ENCODE results near the gene PEX26.
A peak's percentile ranks its signal among the peaks of the same experiment; 100 is the strongest.
"Not testable (repeated sequence)": the region's sequence is repeated elsewhere in the genome, so short reads cannot be mapped to it uniquely, and the experiment has no call there.

The PEX26 gene

DNA sequence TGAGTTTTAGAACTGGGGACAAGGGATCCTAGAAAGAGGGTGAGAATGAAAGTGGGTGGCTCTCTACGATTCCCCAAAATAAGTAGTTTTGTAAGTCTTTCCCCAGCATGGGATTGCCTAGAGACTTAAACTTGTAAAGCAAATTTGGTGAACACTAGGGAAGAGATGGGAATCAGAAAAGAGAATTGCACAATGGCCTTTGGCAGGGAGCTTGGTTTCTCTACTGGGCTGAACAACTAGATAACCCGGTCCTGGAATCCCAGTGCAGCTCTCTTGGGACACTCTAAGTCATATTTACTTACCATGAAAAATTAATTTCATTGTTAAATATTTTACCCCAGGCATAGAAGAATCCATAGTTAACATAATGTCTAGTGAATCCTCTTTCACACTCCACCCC, 55.7 kb downstream of the PEX26 start:
- TF ChIP-seq, protein P1, sequence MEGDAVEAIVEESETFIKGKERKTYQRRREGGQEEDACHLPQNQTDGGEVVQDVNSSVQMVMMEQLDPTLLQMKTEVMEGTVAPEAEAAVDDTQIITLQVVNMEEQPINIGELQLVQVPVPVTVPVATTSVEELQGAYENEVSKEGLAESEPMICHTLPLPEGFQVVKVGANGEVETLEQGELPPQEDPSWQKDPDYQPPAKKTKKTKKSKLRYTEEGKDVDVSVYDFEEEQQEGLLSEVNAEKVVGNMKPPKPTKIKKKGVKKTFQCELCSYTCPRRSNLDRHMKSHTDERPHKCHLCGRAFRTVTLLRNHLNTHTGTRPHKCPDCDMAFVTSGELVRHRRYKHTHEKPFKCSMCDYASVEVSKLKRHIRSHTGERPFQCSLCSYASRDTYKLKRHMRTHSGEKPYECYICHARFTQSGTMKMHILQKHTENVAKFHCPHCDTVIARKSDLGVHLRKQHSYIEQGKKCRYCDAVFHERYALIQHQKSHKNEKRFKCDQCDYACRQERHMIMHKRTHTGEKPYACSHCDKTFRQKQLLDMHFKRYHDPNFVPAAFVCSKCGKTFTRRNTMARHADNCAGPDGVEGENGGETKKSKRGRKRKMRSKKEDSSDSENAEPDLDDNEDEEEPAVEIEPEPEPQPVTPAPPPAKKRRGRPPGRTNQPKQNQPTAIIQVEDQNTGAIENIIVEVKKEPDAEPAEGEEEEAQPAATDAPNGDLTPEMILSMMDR (IDR thresholded peaks at IDR 0.05; ENCODE audit: control insufficient read depth, extremely low read depth, insufficient read depth), result no peak
- DNase-seq (ENCODE audit: low read depth), result peak; percentile 22

DNA sequence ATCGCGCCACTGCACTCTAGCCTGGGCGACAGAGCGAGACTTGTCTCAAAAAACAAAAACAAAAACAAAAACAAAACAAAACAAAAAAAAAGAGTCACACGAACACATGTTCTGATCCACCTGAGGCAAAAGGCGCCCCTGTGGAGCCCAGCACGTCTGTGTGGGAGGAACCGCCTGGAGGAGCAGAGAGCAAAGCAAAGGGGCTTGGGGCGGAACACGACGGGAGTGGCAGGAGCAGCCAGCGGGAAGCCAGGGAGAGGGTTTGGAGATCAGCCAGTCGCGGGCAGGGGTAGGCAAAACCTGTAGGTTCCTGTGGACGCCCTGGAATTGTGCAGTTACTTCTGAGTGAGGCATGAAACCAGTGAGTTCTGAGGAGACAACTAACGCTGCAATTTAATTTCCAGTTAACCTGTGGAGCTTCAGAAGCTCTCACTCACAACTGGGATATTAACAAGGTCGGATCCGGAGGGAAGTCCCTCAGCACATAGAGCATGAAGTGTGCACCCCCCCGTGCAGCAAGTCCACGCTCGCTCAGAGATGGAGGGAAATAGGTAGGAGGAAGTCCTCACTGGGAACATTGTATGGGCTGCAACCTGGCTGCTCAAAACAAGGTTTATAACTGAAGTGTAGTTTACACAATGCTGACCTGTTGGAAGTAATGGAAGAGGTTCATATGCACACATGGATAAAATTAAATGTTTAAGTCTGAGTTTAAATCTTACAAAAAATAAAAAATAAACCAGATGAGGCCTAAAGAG, 59.0 kb downstream of the PEX26 start:
- H3K4me3 ChIP-seq (ENCODE audit: low read depth, low read length), result no peak overlapping the region
- TF ChIP-seq, protein P1 (IDR thresholded peaks at IDR 0.05; ENCODE audit: control insufficient read depth, extremely low read depth, insufficient read depth), result no peak
- DNase-seq (ENCODE audit: low read depth), result no peak

More for the DNA sequence above, 55.7 kb downstream of the PEX26 start:
- no peak overlapping the region for H3K4me3 ChIP-seq (ENCODE audit: low read depth, low read length)

DNA sequence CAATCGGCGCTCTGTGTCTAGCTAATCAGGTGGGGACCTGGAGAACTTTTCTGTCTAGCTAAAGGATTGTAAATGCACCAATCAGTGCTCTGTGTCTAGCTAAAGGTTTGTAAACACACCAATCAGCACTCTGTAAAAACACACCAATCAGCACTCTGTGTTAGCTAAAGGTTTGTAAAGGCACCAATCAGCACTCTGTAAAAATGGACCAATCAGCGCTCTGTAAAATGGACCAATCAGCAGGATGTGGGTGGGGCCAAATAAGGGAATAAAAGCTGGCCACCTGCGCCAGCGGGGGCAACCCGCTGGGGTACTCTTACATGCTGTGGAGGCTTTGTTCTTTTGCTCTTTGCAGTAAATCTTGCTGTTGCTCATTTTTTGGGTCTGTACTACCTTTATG, 63.2 kb downstream of the PEX26 start:
- not testable (repeated sequence) for DNase-seq (ENCODE audit: low read depth); H3K4me3 ChIP-seq (ENCODE audit: low read depth, low read length)

DNA sequence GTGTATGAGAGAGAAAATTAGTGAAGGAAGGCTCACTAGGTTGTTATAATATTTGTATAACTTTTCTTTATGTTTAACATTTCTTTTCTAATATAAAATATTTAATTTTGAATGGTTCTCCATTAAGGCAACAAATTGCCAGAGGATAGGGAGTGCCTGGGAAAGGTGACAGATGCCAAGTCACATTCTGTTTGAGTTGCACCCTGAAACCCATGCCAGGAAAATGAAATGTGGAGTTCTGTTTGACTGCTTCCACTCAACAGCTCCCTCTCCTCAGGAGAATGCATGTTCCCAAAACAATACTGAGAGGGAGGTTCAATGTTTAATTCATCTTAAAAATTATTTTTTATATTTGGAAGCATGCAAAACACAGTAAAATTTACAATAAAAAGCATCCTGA, 66.3 kb downstream of the PEX26 start:
- TF ChIP-seq, protein P1 (IDR thresholded peaks at IDR 0.05; ENCODE audit: control insufficient read depth, extremely low read depth, insufficient read depth), result no peak
- no peak overlapping the region for H3K4me3 ChIP-seq (ENCODE audit: low read depth, low read length)

DNA sequence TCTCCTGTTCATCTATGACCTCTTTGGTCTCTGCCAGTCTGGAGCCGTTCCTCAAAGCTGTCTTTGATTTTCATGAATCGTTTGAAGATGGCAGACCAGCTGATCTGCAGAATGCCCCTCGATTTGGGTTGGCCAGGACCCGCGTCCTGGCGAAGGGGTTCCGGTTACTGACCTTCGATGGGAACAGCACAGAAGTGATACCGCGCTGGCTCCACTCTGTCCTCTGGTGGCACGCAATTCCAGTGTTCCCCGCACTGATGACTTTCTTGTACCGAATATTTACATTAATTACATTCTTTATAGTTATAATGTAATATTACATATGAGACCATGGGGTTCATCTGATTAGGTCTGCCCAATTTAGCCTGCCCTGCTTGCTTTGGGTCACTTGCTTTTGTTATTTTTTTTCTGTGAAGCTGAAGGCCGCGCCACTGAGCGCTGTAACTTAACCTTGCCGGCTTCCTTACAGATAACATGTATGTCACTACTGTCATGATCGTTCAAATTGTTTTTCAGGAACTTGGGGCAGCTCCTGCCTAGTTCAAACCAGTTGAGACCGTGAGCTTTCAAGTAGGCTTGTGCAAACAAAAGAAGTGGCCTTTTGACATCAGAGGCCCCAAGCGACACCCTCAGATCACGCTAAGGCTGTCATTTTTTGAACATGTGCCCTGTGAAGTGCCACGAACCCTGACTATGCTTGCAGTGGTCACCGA, 68.0 kb downstream of the PEX26 start:
- TF ChIP-seq, protein P1 (IDR thresholded peaks at IDR 0.05; ENCODE audit: control insufficient read depth, extremely low read depth, insufficient read depth), result no peak
- no peak overlapping the region for H3K4me3 ChIP-seq (ENCODE audit: low read depth, low read length)
- no peak for DNase-seq (ENCODE audit: low read depth)

More for the DNA sequence above, 66.3 kb downstream of the PEX26 start:
- no peak for DNase-seq (ENCODE audit: low read depth)

DNA sequence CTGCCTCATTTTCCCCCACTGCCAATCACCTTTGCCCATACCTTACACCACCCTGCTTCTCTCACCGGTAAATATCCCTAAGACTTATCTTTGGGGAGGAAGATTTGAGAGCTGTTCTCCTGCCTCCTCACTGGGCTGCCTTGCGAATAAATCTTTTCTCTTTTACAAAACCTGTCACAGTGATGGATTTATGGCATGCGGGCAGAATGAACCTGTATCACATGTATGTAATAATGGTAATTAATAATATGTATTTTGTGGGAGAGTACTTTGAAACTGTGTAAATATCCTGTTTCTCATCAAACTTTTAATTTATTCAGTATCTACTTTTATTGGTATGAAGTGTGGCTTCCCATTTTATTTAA, 68.6 kb downstream of the PEX26 start:
- no peak overlapping the region for H3K4me3 ChIP-seq (ENCODE audit: low read depth, low read length)
- no peak for DNase-seq (ENCODE audit: low read depth)
- TF ChIP-seq, protein P1 (IDR thresholded peaks at IDR 0.05; ENCODE audit: control insufficient read depth, extremely low read depth, insufficient read depth), result no peak

DNA sequence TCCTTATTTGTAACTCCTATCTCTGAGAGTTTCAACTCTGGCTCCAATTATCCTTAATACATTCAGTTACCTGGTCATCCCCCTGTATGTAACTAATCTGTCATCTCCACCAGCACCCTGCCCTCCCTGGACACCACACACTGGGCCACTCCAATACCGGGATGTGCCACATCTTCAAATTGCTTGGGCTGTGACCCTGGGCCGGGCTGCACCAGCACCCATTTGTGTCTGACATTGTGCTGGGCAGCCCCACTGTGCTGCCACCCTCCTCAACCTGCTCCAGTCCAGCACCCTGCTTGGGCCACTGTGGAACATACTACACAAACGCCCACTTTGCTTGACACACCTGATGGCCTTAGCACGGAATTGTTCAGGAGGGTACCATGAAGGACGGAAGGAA, 70.0 kb downstream of the PEX26 start:
- H3K4me3 ChIP-seq (ENCODE audit: low read depth, low read length), result no peak overlapping the region
- TF ChIP-seq, protein P1 (IDR thresholded peaks at IDR 0.05; ENCODE audit: control insufficient read depth, extremely low read depth, insufficient read depth), result no peak
- no peak for DNase-seq (ENCODE audit: low read depth)

Data from LNCaP clone FGC (cell line).